ENCODE results near the gene SPTBN4. TPM values are rescaled to one million over a fixed set of nuclear protein-coding genes. Genes with fewer than 3 reads are reported as not detected.

The SPTBN4 gene
- total RNA-seq, 1 experiment from 2014 or later: 0.48 TPM

DNA sequence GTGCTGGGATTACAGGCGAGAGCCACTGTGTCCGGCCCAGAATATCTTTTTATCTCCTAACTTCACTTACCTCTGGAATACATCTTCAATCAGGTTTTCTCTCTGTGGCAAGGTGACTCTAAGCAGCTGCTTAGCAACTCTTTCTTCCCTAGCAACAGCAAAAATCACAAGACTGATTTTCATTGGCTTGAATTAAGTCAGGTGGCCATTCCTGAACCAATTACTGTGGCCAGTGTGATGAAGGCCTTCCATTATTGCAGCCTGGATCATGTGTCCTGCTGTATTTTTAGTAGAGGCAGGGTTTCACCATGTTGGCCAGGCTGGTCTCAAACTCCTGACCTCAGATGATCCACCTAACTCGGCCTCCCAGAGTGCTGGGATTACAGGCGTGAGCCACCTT, 125.4 kb downstream of the SPTBN4 start:
- H4K20me1 ChIP-seq (ENCODE audit: insufficient read depth): no peaks in the 10 kb centered on the region
- no peaks in the 10 kb centered on the region for H3K36me3 ChIP-seq (ENCODE audit: low read depth)
- peaks cover 5% of the 10 kb centered on the region; the same call in 1 of the 2 replicates for H3F3A ChIP-seq (ENCODE audit: insufficient read depth, low read depth)
- H3K27me3 ChIP-seq (ENCODE audit: insufficient read depth, low read depth): peaks cover under 1% of the 10 kb centered on the region
- peaks cover under 1% of the 10 kb centered on the region; the same call in 1 of the 2 replicates for H3K4me1 ChIP-seq (replicated peaks; ENCODE audit: insufficient read depth)
- intact Hi-C loops (cut with micrococcal nuclease; ENCODE audit: unreplicated experiment): no loop called here
- H3K9me2 ChIP-seq (ENCODE audit: insufficient read depth): no peaks in the 10 kb centered on the region
- peak in 1 of 2 experiments; percentile 56 for DNase-seq
- CTCF ChIA-PET: no interaction called here
- H2AFZ ChIP-seq: no peak overlapping the region
- no peak overlapping the region for H3K4me3 ChIP-seq
- POLR2A ChIA-PET (ENCODE audit: unreplicated experiment): no interaction called here
- BruUV-seq (replicated peaks): no TSS peak
- no peak overlapping the region for H3K4me2 ChIP-seq
- no peak overlapping the region for H3K27ac ChIP-seq
- TF ChIP-seq CTCF (conservative IDR thresholded peaks at IDR 0.05) (no peak), EZH2 (IDR thresholded peaks at IDR 0.05; ENCODE audit: low read depth) (no peak)
- H3K79me2 ChIP-seq (ENCODE audit: low read depth): no peaks in the 10 kb centered on the region
- no peaks in the 10 kb centered on the region for H3K9me3 ChIP-seq (ENCODE audit: insufficient read depth, low read depth)

- no peak overlapping the region for H2AFZ ChIP-seq
- H3F3A ChIP-seq (ENCODE audit: insufficient read depth, low read depth): peaks cover 5% of the 10 kb centered on the region; the same call in 1 of the 2 replicates
- no peak for DNase-seq
- H3K9me3 ChIP-seq (ENCODE audit: insufficient read depth, low read depth): no peaks in the 10 kb centered on the region
- H3K27ac ChIP-seq: no peak overlapping the region
- no TSS peak for BruUV-seq (replicated peaks)
- H3K27me3 ChIP-seq (ENCODE audit: insufficient read depth, low read depth): peaks cover 12% of the 10 kb centered on the region
- no peak for TF ChIP-seq EZH2 (IDR thresholded peaks at IDR 0.05; ENCODE audit: low read depth)
- no peak for TF ChIP-seq CTCF (conservative IDR thresholded peaks at IDR 0.05)
- H3K4me2 ChIP-seq: no peak overlapping the region
- no peaks in the 10 kb centered on the region for H3K36me3 ChIP-seq (ENCODE audit: low read depth)
- peaks cover 13% of the 10 kb centered on the region; the same call in 1 of the 2 replicates for H3K4me1 ChIP-seq (replicated peaks; ENCODE audit: insufficient read depth)
- no peaks in the 10 kb centered on the region for H4K20me1 ChIP-seq (ENCODE audit: insufficient read depth)
- no peaks in the 10 kb centered on the region for H3K79me2 ChIP-seq (ENCODE audit: low read depth)
- ChIA-PET CTCF (no interaction called here), POLR2A (ENCODE audit: unreplicated experiment) (interaction anchor here (0.7 kb wide), 1 partner anchor 12 kb away, joined by 4 read pairs; no protein-coding TSS in a partner anchor)
- H3K4me3 ChIP-seq: no peak overlapping the region
- no peaks in the 10 kb centered on the region for H3K9me2 ChIP-seq (ENCODE audit: insufficient read depth)
- intact Hi-C loops (cut with micrococcal nuclease; ENCODE audit: unreplicated experiment): no loop called here
Observed at GRCh38 chr19:40594255-40594654, 127.5 kb downstream of the SPTBN4 start.

GRCh38 chr19:40594657-40595091, 127.9 kb downstream of the SPTBN4 start:
- H3K27me3 ChIP-seq (ENCODE audit: insufficient read depth, low read depth): peaks cover 16% of the 10 kb centered on the region
- H3K36me3 ChIP-seq (ENCODE audit: low read depth): no peaks in the 10 kb centered on the region
- H3K9me2 ChIP-seq (ENCODE audit: insufficient read depth): no peaks in the 10 kb centered on the region
- no TSS peak for BruUV-seq (replicated peaks)
- peak overlapping the region; percentile 61; the same call in 1 of the 2 replicates for H3K4me2 ChIP-seq
- H3K4me1 ChIP-seq (replicated peaks; ENCODE audit: insufficient read depth): peaks cover 13% of the 10 kb centered on the region; the same call in 1 of the 2 replicates
- TF ChIP-seq EZH2 (IDR thresholded peaks at IDR 0.05; ENCODE audit: low read depth) (no peak), CTCF (conservative IDR thresholded peaks at IDR 0.05) (no peak)
- H2AFZ ChIP-seq: no peak overlapping the region
- no peaks in the 10 kb centered on the region for H3K79me2 ChIP-seq (ENCODE audit: low read depth)
- no peaks in the 10 kb centered on the region for H4K20me1 ChIP-seq (ENCODE audit: insufficient read depth)
- no peak overlapping the region for H3K4me3 ChIP-seq
- H3F3A ChIP-seq (ENCODE audit: insufficient read depth, low read depth): peaks cover 5% of the 10 kb centered on the region; the same call in 1 of the 2 replicates
- DNase-seq: no peak
- H3K27ac ChIP-seq: no peak overlapping the region
- POLR2A ChIA-PET (ENCODE audit: unreplicated experiment): interaction anchor here (0.7 kb wide), 1 partner anchor 13 kb away, joined by 4 read pairs; no protein-coding TSS in a partner anchor
- no peaks in the 10 kb centered on the region for H3K9me3 ChIP-seq (ENCODE audit: insufficient read depth, low read depth)
- CTCF ChIA-PET: no interaction called here
- intact Hi-C loops (cut with micrococcal nuclease; ENCODE audit: unreplicated experiment): no loop called here

Data from PC-9 (cell line).